Renal cortex interstitium (tissue), 11 donors: ENCODE results near the gene DST. TPM values are rescaled to one million over a fixed set of nuclear protein-coding genes. Genes with fewer than 3 reads are reported as not detected.

Source experiments
- DNase-seq, 11 donors: peaks; one replicate each; pipeline ENCODE4 v3.0.0-alpha.2; 2013; ENCODE audit warnings: low read depth in 9 of 11, low spot score in 4 of 11; ENCODE audit errors: extremely low read depth in 1 of 11
- polyA plus RNA-seq, 3 donors: library from polyadenylated mRNA; unstranded; fragments of 120-200 nt; gene quantifications; one replicate each; pipeline ENCODE4 v1.2.1, GENCODE V29; 2013; ENCODE audit not compliant: insufficient read length in 3 of 3

Gene DST
- polyA plus RNA-seq, 3 donors, result 196 to 227 (median 206) TPM

DNA sequence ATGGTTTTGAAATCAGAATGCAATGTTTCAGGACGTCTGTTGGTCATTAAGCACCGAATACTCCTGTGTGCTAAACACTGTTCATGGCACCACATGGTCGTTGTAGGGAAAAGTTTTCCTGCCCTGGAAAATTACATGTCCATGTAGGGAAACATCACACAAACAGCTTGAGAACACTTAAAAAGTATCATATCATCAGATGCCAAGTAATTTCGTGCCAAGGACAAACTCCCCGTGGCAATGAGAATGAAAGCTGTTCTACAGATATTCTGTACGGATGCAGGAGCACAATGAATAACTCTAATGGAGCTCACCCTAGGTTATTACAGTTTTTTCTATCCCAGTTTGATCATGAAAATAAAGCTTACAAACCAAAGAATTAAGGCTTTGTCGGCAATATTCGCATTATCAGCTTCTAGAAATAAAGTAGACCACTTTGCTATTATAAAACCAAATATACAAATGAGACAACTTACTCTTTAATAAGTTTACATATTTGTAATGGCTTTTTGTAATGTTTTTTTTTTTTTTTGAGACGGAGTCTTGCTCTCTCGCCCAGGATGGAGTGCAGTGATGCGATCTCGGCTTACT lies 4.6 kb upstream of the DST start:
- no peak for DNase-seq

DNA sequence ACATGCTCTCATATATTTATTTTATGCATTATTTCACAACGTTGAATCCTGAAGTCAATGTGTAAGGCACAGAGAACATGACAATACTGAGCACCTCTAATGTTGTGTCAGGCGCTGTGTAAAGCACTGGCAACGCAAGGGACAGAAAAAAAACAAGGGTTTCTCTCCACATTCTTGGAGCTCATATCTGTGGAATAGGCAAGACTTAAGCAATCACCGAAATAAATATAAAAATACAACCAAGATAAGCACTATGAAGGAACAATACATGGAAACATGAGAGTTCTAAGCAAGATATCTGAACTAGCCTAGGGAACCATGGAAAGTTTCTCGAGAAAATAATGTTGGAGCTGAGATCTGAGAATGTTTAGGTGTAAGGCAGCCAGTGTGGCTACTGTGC lies 1.7 kb upstream of the DST start:
- no peak for DNase-seq

DNA sequence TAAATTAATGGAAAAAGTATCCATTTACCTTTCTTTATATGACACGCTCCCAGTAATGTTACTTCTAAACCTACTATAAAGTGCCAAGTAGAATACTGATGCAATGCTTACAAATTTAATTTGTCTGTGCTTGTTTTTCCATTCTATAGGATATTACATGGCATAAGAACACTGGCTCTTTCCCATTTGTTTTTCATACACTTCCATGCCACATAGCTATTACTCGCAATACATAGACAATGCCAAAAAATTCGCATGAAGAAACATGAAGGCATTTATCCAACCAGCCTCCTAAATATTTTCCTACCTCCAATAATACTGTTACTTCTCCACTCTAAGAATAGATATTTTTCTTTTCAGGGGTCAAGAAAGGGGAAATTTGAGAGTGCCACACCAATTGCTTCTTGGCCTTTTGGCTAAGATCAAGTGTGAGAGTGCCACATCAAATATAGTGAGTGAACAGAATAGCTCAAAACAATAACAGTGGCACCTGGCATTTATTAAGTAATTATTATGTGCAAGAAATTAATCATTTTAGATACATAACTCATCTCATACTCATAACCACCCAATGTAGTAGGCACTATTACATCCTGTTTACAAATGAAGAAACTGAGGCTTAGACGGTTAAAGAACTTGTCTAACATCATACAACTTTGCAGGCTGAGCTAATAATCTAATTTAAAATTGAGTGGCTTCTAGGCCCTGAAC lies 845 bp upstream of the DST start:
- DNase-seq, result no peak

DNA sequence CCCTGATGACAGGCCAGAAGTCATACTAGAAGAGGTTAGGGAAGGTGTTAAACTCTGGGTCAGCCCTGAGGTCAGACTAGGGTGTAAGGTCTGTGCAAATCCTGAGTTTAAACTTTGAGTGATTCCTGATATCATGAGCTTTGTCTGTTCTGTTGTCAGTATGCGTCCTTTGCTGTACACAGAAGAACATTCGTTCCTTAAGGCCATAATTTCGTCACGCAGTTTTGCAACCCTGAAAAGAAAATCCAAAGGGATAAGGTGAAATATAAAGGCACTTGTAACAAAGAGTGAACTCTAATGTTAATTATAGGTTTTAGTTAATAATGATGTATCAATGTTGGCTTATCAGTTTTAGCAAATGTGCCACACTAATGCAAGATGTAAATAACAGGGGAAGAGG lies 2.3 kb downstream of the DST start:
- no peak for DNase-seq

DNA sequence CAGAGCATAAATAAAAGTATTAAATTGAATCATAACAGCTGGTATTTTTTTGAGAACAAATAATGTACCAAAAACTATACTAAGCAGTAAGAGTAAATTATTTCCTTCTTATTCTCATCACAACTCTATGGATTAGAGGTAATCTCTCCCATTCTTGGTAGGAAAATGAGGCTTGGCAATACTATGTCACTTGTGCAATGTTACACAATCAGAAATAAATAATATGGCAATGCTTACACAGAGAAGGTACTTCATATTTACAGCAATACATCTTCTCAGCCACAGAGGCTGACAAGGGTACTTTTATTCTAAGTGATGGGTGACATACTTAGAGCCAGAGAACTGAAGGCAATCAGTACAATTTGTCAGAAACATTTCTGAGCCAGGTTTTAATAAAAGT lies 3.9 kb downstream of the DST start:
- no peak for DNase-seq

DNA sequence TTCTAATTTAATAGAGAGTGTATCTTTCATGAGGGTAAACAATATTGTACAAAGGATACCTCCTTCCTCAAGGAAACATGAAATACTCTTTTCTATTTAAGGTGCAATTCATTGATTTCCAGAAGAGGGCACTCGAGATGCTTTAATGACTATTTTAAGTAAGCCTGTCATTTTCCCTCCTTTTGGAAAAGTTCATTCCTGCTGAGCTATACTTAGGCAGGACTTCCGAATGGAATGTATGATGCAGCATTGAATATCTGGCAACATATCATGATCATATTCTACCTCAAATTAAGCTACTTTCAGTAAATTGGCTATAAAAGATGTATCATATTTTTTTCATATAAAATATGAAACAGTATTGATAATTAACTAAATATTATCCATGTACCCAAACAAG lies 5.0 kb downstream of the DST start:
- peak in 10 of 11 donors; percentile 27 to 71 (median 42) for DNase-seq

DNA sequence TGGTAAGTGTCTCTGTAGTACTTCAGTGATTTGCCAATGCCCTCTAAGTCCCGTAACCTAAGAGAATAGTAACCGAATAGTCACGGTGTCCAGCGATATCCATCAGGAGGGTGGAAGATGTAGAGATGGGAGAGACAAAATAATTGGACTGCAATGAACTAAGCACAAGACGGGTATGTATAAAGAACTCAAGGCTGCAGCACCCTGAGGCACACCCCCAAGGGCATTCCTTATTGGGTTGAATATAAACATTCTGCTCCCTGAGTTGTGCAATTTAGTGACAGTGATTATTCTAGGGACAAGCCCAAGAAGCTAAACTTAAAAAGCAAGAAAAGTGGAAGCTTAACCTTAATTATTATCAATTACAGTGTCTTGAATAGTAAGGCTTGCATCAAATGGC lies 14.6 kb downstream of the DST start:
- no peak for DNase-seq

DNA sequence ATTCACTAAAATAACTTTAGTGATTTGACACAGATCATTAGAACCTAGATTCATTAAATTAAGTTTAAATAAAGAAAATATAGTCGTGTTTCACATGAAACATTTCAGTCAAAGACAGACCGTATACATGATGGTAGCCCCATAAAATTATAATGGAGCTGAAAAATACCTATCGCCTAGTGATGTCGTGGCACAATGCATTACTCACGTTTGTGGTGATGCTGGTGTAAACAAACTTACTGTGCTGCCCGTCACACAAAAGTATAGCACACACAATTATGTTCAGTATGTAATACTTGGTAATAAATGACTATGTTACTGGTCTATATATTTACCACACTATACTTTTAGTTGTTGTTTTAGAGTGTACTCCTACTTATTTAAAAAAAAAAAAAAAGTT lies 17.3 kb downstream of the DST start:
- no peak for DNase-seq

DNA sequence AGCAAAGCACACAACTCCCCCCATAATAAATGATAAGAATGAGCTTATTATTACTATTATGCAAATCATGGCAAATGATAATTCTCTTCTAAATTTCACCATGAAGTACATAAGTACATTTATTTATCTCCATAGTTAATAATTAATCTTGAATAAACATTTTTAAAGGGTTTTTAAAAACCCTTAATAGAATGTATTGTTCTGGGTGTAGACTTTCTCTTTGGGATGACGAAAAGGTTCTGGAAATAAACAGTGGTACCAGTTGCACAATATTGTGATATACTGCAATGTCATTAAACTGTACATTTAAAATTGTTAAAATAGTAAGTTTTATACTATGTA lies 18.0 kb downstream of the DST start:
- DNase-seq, result no peak

DNA sequence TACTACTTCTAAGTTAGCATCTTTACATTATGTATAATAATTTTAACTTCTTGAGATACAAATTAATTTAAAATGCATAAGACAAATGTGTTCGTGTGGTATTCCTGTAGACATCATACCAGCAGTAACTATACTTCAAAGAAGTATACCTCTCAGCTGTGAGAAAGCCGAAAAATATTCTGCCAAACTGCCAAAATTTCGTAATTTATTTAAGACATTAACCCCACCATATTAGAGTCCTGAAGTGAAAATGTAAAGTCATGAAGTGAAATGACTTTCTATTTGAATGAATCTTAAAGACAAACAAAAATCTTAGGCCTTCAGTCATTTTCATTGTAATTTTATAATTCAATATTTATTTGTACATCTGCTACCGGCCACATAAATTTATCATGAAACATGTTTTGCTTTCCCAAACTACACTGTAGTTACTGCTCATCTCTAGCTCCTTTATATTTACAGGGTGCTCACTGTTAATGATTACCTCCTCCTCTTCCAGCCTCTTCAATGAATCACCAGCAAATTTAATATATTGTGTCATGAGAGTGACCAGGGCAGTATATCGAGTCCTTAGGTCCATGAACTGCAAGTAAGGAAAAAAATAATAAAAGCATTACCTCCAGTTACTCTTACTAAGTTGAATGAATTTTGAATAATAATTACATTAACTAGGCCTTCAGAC lies 18.5 kb downstream of the DST start:
- peak in 1 of 11 donors; percentile 5 for DNase-seq

DNA sequence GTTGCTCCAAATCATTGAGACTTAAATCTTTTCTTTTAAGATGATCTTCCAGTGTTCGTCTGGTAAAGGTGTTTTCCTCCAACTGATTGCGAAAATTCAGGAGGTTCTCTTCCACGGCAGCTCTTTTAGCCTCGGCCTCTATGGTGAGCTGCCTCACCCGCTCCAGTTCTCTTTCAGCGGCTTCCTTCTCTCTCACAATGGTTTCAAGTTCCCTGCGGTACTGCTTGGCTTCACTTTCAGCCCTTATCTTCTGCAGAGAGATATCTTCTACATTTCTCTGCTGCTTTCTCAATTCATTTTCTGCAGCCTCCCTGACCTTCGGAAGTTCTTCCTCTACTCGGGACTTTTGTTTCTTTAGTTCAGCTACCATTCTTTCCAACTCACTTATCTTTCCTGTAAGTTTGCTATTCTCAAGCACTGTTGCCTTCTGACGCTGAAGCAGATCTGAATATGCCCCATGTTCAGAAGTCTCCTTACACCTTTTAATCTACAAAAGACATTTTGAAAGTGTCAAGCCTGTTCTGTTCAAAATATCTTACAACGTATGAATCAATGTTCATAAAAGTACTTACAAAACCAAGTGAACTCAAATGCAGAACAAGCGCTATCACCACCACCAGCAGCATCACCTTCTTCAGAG lies 22.3 kb downstream of the DST start:
- DNase-seq, result no peak

DNA sequence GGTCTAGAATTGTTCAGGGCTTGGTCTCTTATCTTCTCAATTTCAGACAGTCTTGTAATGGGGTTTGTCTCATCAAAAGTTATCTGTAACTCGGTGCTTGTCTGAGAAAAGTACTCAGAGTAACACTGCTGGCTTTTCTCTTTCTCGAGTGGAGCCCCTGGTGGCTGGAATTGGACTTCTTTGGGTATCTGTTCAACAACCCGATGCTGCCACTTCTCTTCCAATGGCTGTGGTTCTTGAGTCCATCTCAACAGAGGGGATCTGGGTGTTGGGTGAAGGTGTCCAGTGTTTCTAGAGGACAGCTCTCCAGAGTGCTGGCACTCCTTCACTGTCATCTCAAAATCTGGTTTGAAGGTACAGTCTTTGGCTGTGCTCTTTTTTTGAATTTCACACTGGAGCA lies 24.6 kb downstream of the DST start:
- no peak for DNase-seq

DNA sequence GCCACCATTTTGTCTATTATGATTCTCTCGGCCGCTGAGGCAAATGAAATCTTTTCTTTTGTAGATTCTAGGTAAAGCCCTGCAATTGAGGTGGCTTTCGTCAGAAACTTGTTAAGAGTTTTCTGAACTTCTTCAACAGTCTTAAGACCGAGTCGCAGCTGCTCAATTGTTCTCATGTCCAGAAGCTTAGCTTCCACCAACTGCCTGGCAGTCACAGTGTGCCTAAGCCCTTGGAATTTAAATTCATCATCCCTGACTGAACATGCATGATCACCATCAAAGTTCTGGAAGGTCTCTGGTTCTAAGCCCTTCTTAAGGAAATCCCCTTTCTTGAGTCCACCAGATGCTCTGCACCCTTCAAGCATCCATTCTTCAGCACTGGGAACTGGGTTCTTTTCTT lies 25.7 kb downstream of the DST start:
- no peak for DNase-seq

DNA sequence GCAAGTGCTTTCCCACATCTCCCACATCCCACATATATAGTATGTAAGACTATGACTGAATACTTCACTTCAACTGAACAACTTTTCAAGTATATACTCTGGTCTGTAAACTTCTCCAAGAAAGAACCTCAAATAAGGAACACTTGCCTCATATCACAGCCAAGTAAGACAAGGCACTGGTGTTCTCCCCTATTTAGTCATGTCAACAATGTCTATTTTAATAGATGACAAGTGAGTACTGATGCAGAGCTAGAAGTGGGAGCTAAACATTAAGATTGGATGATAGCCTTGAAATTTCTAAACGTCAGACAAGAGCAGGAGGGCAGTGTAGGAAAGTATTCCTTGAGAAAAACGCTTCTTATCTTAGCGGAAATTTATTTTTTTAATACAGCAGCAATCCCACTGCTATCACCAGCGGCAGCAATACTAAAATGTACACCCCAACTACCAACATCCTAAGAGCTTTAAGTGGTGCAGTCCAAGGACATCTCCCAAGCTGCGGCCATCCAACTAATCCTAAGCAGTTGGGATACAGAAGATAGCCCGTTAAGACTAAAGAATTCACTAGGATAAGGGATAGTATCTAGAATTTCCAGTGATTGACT lies 29.3 kb downstream of the DST start:
- DNase-seq, result no peak

DNA sequence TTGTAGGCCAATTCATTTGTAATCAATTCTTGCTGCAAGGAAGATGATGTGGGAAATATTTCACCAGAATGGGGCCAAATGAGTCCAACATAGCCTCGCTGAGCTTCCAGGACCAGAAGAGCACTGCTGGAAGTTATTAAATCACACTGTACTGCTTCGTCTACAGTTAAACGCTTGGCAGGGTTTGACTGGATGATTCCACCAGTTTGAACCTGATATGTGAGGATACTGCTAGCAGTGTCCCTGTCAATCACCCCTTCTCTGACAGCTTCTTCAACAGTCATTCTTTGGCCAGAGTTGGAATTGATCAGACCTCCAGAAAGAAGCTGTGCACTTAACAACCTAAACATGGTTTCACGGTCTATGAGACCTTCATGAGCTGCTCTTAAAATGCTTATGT lies 34.4 kb downstream of the DST start:
- no peak for DNase-seq

DNA sequence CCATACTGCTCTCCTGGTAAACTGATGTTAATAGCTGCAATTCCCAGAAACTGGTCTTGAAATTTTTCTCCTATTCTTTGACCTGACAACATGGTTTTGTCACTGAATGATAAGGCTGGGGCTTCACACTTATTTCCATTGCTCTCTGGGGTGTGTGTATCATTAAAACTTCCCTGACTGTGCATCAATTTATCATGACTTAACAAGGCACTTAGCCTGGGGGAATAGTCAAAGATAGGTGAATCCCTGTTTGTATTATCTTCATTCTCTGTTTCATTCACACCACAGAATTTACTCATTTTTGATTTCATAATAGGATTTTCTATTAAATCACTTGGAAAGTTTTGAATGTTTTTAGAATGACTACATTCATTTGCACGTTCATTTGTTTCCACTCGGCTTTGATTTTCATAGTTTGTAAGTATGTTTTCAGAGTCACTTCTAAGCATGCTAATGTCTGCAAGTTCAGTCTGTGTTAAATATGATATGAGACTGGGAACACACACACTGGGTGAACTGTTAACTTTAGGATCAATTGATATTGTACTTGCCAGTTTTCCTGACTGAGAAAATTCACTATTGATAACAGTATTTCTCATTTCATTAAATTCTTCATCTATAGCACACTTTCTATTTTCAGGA lies 35.5 kb downstream of the DST start:
- DNase-seq, result no peak

DNA sequence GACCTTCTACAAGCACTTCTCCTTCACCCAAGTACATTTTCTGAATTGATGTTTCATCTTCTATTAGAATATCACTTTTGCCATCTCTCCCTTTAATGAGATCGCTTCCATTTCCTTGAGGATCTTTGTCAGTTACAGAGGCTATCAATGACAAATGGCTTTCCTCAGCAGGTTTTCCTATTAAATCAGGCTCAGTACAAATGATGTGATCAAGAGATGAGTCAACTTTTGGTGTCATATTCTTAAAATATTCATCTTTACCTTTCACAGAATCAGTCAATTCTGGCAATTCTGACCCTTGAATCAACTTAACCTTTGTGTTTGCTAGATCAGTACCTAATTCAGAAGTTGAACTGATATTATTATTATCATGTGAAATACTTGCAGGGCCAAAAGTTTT lies 37.3 kb downstream of the DST start:
- DNase-seq, result no peak

DNA sequence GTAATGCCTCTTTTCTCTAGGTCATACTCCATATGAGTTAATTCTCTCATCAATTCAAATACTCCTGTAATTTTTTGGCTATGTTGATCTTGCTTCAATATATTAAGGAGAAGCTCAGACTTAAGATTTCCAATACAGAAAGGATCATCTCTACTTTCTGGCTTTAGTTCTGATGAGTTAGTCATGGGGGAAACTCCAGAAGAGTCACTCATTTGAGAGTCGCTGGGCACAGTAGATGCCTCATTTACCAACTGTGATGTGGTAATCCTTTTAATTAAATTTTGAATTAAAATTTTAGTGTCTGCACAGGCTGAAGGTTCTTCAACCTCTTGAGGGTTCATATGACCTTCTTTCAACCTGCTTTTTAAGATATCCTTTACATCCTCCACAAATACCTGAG lies 38.5 kb downstream of the DST start:
- DNase-seq, result no peak

DNA sequence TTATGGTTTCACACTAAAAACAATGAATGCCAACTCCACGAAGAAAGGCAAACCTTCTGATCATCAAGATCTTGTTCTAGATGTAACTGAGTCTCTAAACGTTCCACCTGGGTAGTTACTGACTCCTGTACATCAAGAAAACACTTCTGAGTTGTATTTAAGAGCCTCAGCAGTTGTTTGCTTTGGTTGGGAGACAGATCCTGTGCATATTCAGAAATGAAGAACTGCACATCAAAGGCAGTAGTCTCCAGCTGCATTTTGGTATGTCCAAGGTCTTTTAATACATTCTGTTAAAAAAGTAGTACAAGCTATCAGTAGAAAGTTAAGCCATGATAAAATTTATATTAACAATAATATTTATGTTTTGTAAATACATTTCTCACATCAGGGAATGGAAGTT lies 41.3 kb downstream of the DST start:
- no peak for DNase-seq
